ENCODE measurements around the gene JPT1.

DNA sequence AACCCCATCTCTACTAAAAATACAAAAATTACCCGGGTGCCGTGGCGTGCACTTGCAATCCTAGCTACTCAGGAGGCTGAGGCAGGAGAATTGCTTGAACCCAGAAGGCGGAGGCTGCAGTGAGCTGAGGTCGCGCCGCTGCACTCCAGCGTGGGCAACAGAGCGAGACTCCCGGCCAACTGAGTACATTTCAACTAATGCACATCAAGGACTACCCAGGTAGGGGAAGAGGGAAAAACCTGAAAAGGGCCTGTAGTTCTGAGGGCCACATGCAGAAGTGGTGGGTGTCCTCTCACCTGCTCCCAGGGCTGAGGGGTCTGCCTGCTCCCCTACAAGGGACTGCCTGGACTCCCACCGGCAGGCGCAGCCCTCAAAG lies 67.1 kb downstream of the JPT1 start:
- no peak for TF ChIP-seq CTCF (IDR thresholded peaks at IDR 0.05)
- TF ChIP-seq POLR2A (IDR thresholded peaks at IDR 0.05), result no peak
